ENCODE measurements around the gene DACT2.

Gene DACT2

DNA sequence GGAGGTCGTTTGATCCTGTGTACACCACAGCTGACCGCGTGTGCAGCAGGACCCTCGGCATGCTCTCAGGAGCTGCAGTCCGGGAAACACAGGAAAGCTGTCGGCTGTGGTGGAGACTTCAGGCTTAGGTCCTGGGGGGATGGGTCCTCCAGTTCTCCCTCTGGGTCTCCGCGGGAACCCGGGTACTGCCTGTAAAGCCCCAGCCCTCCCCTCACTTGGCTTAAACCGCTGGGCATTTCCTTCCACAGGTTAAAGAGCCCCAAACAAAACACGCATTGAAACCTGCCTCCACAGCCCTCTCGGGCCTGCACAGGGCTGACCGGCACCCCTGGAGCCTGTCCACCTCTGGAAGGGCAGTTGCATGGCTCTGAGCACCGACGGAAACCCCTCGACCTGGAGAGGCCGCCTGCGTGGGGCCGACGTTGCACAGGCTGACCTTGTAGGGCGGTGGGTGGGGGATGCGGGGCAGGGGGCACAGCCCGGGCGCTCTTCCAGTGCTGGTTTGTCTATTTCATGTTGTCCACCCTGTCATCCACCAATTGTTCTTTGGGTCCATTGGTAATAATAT, 59.1 kb downstream of the DACT2 start:
- TF ChIP-seq, protein P1, sequence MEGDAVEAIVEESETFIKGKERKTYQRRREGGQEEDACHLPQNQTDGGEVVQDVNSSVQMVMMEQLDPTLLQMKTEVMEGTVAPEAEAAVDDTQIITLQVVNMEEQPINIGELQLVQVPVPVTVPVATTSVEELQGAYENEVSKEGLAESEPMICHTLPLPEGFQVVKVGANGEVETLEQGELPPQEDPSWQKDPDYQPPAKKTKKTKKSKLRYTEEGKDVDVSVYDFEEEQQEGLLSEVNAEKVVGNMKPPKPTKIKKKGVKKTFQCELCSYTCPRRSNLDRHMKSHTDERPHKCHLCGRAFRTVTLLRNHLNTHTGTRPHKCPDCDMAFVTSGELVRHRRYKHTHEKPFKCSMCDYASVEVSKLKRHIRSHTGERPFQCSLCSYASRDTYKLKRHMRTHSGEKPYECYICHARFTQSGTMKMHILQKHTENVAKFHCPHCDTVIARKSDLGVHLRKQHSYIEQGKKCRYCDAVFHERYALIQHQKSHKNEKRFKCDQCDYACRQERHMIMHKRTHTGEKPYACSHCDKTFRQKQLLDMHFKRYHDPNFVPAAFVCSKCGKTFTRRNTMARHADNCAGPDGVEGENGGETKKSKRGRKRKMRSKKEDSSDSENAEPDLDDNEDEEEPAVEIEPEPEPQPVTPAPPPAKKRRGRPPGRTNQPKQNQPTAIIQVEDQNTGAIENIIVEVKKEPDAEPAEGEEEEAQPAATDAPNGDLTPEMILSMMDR (conservative IDR thresholded peaks at IDR 0.05; ENCODE audit: control insufficient read depth, insufficient read depth, low read depth, low read length), result no peak
- H3K4me3 ChIP-seq (ENCODE audit: control insufficient read depth, low read depth, low read length), result no peak overlapping the region
- no peak for DNase-seq (ENCODE audit: low read depth)

DNA sequence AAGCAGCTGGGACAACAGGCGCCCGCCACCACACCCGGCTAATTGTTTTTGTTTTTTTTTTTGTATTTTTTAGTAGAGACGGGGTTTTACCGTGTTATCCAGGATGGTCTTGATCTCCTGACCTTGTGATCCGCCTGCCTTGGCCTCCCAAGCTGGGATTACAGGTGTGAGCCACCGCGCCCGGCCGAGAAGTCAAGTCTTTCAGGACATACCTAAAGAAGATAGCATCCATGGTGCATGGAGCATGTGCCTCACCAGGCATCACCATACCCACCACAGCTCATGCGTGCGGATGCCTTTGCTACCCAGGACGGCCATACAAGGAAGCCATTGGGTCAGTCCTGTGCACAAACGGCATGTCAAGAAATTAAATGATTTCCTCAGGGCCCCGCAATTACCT, 60.8 kb downstream of the DACT2 start:
- DNase-seq (ENCODE audit: low read depth), result no peak
- TF ChIP-seq, protein P1 (conservative IDR thresholded peaks at IDR 0.05; ENCODE audit: control insufficient read depth, insufficient read depth, low read depth, low read length), result no peak
- no peak overlapping the region for H3K4me3 ChIP-seq (ENCODE audit: control insufficient read depth, low read depth, low read length)

DNA sequence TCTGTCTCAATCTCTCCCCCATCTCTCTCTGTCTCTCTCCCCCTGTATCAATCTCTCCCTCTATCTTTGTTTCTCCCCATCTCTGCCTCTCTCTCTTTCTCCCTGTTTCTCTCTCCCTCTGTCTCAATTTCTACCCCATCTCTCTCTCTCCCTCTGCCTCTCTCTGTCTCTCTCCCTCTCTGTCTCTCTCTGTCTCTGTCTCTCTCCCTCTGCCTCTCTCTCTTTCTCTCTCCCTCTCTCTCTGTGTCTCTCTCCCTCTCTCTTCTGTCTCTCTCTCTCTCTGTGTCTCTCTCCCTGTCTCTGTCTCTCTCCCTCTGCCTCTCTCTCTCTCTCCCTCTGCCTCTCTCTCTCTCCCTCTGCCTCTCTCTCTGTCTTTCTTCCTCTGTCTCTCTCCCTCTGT, 62.6 kb downstream of the DACT2 start:
- TF ChIP-seq, protein P1 (conservative IDR thresholded peaks at IDR 0.05; ENCODE audit: control insufficient read depth, insufficient read depth, low read depth, low read length), result no peak
- no peak for DNase-seq (ENCODE audit: low read depth)
- H3K4me3 ChIP-seq (ENCODE audit: control insufficient read depth, low read depth, low read length), result no peak overlapping the region
